ENCODE measurements around the gene SEMA5A. TPM values are rescaled to one million over a fixed set of nuclear protein-coding genes. Genes with fewer than 3 reads are reported as not detected.

Gene SEMA5A
- polyA plus RNA-seq, 1 donor = 27.5 TPM

DNA sequence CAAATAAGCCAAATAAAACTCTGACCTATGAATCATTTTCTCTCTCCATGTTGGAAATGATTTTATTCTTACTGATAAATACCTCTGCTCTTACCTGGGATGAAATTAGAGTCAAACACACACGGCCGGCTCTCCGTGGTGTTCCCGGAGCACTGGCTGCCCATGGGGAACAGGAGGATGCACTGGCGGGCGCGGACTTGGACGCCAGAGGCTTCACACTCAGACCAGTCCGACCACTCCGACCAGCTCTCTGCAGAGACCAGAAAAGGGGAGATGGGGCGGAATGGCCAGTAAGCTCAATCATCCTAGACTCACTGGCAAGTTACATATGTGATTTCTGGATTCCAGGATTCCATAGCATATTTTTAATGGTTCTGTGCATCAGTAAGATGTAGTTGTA, 494.1 kb downstream of the SEMA5A start:
- no peak for DNase-seq

DNA sequence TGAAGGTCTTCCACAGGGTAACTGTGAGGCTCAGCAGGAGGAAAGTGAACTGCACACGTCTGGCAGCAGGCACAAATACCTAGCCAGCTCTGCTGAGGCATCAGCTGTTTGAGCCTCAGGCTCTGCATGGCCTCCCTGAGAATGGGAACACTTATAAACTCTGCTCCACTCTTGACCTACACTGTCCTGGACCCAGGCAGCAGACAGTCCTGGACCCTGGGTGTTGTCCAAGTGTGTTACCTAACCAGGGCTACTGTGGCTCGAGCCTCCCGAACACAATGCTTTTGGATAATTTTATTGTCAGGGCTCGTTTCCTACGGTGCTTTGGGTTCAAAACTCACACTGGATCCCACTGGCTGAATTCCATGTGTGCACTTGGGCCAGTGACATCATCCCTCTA, 497.9 kb downstream of the SEMA5A start:
- DNase-seq = no peak

DNA sequence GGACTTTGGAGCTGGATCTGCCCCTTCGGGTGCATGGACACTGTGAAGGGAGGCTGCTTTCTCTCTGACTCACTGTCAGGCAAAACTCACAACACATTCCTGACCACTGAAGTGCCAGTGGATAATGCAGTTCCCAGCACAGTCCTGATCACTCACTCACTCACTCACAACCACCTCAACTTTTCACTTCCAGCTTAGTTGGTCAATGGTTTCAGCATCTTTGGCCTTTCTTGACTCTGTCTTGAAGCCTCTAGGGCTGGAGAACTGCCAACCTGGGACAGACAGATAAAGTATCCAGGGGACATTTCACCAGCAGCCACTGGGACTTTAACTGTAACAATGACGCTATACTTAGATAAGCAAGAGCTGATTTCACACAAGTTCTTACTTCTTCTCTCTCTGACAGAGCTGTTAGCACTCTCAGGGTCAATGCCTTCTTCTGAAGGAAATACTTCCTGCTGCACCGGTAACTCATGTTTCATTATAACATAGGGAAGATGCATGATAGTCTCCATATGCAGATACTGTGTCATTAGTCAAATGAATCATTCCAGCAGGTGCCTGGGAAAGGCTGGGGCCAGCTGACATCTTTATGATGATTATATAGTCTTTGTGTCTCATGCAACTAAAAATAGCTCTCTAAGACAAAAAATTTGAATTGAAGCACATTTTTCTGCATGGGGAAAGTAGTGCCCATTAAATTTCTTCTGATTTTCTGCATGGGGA, 499.0 kb downstream of the SEMA5A start:
- DNase-seq = no peak

DNA sequence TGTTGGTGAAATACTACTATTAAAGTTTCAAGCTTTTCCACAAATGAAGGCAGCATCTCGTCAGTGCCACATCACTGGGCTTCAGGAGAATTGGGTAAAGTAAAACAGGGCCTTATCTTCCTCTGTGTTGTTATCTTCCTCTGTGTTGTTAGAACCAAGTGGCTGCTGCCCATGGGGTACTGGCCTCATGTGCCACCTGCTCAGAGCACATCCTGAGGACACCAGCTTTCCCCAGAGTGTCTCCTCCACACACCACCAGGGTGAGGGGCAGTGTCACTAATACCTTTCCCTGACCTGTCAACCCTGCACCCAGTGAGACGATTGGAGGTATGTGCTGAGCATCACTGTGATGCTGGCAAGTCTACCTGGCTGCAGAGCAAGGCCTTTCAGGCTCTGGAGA, 499.9 kb downstream of the SEMA5A start:
- no peak for DNase-seq

DNA sequence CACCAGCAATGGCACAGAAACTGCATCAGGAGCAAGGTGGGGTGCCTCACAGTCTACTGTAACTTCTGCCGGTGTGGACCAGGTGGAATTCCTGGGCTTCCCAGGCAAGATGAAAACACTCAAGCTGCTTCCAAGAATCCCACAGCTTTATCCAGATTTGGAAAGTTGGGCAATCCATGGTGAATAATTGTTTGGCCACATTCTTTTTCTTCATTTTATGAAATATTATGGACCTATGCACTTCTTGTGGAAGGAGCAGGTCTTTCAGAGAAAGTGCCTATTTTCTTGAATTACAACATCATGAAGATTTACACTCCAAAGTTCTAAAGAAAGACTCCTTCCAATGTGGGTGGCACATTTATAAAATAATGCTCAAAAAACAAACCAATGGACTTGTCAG, 503.6 kb downstream of the SEMA5A start:
- no peak for DNase-seq

DNA sequence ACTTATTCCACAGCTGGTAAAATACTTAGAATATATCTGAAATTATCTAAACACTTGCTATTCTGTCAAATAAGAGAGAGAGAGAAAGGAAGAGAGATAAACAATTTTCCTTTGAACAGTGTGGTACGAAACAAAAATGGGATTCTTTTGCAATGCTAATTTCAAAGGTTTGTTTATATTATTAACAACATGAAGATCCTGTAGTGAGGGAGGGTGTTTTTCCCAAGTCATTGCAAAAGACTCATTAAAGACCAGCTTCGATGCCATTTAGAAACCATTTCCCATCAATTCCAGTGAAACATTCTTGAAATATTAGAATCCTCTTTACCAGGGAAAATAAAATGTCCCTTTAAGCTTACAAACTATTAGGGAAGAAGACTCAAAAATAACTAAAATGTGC, 505.4 kb downstream of the SEMA5A start:
- no peak for DNase-seq

DNA sequence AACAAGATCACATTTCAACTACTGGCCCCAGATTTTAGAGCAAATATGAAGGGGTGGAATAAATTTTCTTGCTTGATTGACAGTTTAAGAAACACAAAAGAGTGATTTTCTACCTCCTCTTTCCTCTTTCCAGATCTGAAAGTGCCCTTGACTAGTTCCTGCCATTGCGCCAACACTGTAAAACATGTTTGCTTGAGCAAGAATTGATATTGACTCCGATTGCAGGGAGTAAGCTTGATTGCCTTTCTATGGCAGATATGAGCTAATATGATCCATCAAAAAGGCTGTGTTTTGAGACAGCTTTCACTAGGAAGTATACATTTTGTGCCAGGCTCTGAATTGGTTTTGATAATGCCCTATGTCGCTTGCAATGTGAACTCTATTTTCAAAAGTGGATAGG, 508.8 kb downstream of the SEMA5A start:
- DNase-seq = no peak

DNA sequence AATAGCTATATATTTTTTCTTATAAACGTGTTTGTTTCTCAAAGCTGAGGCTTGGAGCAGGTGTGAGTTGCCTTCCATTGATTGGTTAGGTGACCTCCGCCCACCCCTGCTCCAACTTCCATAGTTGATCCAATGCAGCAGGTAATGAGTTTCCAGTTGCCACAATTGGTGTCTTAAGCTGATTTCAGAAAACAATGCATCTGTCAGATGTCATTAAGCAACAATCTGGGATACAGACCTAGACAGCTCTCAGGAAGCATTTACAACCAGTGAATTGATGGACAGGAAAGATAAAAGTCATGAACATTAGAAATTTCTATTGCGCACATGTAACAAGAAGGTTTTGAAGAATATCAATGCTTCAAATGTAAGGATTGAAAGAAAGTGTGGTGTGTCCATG, 510.5 kb downstream of the SEMA5A start:
- DNase-seq = no peak

DNA sequence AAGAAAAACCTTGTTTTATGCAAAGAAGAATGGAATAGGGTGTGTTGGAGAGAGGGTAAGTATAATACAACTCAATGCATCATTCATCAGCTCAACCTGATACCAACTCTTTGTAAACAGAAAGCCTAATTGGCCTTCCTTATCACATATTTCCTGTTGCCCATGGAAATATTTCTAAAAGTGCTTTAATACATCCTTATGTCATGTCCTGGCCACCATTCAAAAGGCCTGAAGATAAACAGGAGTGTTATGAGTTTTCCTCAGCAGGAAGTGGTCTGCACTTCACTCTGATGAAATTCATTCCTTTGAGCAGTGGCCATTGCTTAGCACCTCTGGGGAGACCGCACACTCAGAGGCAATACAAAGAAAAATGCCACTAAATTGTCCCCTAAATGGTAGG, 511.2 kb downstream of the SEMA5A start:
- DNase-seq = no peak

DNA sequence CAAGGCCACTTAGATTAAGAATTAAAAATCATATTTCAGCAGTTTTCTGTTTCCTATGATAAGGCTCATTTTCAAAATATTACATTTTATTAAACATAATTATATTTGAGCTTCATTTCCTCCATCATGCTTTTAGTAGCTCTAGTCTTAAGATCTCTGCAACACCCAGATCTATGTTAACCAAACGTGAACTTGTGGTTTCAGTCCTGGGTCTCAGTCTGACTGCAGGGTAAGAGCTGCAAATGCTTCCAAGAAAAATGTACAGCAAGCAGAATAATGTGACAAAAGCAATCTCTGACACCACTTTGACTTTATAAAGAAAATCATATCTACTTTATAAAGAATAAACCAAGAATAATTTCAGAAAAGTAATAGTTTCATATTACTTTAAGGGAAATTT, 512.4 kb downstream of the SEMA5A start:
- DNase-seq = no peak

DNA sequence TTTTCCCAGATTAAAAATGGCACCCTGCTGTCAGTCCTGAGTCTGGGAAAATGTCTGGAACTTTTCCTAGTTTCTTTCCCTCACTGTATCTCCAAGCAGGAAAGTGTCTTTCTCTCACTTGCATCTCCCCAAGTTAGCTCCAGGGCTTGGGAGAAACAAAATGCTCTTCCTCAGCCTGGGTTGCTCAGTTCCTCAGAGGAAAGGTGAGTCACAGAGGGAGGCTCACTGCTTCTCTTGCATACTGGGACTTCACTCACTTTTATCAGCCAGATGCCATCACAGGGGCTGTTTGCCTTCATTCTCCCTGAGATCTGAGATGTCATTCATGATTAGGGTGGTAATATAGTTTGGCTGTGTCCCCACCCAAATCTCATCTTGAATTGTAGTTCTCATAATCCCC, 519.9 kb downstream of the SEMA5A start:
- DNase-seq = no peak

DNA sequence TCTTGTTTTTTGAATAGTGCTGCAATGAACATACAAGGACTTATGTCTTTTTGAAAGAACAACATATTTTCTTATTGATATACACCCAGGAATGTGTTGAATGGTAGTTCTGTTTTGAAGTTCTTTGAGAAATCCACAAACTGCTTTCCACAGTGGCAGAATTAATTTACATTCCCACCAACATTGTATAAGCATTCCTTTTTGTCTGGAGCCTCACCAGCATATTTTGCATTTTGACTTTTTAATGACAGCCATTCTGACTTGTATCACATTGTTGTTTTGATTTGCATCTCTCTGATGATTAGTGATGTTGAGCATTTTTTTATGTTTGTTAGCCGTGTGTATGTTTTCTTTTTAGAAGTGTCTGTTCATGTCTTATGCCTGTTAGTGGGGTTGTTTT, 524.9 kb downstream of the SEMA5A start:
- no peak for DNase-seq

DNA sequence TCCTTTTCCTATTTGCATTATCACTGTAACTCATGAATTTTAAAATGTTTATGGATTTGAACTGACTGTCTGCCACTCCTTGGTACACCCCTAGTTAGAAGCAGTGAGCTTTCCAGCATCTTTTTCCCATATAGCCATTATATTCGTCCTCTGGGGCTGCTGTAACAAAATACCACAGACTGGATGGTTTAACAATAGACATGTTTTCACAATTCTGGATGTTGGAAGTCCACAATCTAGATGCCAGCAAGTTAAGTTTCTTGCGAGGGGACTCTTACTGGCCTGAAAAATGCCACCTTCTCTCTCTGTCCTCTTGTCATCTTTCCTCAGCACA, 530.0 kb downstream of the SEMA5A start:
- no peak for DNase-seq

DNA sequence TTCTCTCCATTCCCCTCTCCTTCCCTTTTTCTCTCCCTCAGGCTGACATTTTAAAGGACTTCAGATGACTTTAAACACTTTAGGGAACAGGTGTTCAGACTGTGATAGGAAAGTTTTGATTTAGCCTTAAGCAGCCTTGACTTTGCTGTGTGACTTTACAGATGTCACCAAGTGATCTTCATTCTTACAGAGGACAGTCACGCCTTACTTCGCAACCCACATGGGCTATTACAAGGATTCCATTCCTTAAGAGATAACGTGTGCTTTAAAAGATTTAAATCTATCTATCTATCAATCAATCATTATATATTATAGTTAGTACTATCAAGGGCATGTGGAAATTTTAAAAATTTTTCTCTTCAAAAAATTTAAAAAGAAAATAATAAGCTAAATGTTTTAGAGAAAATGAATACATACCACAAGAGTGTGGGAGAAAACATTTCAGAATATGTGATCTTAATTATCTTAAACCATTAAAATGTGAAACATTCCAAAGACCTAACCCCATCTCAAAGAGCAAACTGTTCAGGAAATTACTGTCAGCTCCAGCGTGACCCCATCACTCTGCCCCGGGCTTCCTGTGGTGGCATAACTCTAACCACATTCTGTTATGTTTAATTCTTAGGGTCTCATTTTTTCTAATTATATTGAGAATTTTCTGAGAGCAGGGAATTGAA, 530.5 kb downstream of the SEMA5A start:
- DNase-seq = no peak

DNA sequence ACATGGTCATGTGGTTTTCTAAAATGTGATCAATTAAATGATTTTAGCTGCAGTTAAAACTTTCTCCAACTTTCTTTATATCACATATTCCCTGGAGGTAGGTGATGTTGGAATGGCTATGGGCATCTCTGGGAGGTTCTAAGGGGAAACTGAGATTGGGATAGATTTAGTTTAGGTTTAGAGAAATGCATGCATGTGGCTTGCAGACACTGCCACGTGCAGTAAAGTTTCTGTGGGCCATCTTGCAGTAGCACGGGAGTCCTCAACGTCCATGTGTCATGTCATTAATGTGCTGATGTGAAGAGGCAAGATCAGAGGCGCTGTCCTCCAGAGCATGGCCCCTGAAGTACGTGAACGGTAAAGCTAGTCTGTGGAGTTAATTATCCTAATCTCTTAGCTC, 532.7 kb downstream of the SEMA5A start:
- no peak for DNase-seq

DNA sequence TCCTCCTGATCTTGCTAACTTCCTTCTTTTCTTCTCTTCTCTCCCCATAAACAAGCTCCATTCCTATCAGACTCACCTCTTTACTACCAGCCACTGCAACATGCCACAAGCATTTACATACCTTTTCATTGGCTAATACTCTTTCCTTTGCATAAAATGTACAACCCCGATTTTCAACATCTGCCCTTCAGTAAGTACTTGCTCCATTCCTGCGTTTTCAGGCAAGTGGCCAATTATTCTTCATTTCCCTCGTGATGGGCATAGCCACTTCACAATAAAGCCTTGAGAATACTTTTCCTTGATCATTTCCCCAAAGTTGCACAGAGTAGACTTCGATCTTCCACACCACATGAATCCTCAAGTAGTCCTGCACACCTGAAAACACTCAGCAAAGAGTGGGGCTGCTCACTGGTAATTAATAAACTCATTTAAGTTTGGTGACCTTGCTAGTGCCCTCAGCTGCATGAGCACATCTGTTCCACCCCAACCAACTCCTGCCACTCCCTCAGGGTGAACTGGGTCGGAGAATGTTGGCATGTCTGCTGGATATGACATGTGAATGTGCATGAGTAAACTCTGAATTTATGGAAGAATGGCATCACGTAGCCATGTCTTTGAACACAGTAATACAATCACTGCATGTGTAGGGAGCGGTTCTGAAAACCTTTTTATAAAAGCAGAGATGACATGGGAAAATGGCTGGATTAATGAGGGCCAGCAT, 535.8 kb downstream of the SEMA5A start:
- no peak for DNase-seq

DNA sequence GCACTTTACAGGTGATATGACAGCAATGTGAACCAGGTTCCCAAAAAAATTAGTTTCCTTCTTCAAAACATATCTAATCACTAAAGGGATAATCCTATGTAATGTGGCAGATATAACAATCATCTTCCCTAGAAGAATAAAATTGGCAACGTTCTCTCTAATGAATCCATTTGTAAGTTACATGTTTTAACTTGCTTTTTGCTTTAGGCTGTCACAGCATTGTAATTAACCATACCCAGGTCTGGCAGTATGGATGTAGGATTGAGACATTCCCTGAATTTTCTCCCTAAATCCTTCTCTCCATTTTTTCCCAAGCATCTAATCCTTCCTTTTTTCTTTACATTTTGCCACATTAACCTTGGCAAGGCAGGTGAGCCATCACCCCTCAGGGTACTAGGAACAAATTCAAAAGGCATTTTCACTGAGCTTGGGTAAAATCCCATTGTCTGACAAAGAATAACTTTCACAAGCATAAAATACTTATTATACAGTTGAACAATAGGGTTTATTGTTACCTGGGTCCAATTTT, 548.3 kb downstream of the SEMA5A start:
- no peak for DNase-seq

DNA sequence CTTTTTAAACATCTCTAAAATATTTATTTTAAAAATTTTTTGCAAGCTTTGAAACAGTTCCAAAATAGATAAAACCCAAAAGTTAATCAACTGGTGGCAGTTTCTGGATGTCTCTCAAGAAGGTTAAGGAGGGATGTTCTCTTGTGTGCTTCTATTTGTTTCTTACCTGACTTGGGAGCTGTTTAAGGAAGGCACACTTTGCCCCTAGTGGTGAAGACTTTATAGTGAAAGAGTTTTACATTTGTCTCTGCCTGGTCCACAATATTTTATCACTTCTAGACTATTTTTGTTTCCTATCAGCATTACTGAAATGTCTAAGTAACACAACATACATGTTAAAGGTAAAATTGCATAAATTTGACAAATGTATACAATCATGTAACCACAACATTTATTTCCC, 552.8 kb downstream of the SEMA5A start:
- DNase-seq = no peak

Other genes starting within 250 kb of the SEMA5A start
- gene TAS2R1, start 84.3 kb upstream of the SEMA5A start, polyA plus RNA-seq (ENCODE audit: insufficient read length) = not detected

Measured in hindlimb muscle (tissue), 1 donor.